ENCODE measurements around the gene FITM1. TPM values are rescaled to one million over a fixed set of nuclear protein-coding genes. Genes with fewer than 3 reads are reported as not detected.

Gene FITM1
- total RNA-seq, 2 donors from 2014 or later: 1.1 TPM; not detected in 1

GRCh38 chr14:24135834-24136683, 5.6 kb downstream of the FITM1 start, which contains the start of gene PSME1:
TSS of gene PSME1 (plus strand) at chr14:24136194. CDS start at chr14:24136263, 69 bp downstream.
- no peak within 1 kb of the TSS for H3K27ac ChIP-seq (ENCODE audit: low read depth, low read length)
- peak within 1 kb of the TSS; percentile 25 for H3K9ac ChIP-seq (ENCODE audit: extremely low read depth, low read length, poor library complexity, severe bottlenecking)
- peak; percentile 96 for DNase-seq
- H3K27me3 Mint-ChIP-seq (ENCODE audit: insufficient read depth): no peaks in the 10 kb centered on the region
- H3K27me3 ChIP-seq (ENCODE audit: control insufficient read depth, insufficient read depth, low read length, poor library complexity, severe bottlenecking): no peaks in the 10 kb centered on the region
- peak within 1 kb of the TSS; percentile 71 for H3K4me3 Mint-ChIP-seq
- peak within 1 kb of the TSS; percentile 82 for H3K4me3 ChIP-seq (ENCODE audit: low read length)
- H3K9me3 Mint-ChIP-seq: no peaks in the 10 kb centered on the region
- WGBS, 2 experiments (ENCODE audit: insufficient coverage in 1 of 2, insufficient read length in 1 of 2): 3 to 5% methylated on average over 13 to 75 of the region's 75 CpGs
- H3K27ac Mint-ChIP-seq: no peak within 1 kb of the TSS
- TF ChIP-seq, protein P1, sequence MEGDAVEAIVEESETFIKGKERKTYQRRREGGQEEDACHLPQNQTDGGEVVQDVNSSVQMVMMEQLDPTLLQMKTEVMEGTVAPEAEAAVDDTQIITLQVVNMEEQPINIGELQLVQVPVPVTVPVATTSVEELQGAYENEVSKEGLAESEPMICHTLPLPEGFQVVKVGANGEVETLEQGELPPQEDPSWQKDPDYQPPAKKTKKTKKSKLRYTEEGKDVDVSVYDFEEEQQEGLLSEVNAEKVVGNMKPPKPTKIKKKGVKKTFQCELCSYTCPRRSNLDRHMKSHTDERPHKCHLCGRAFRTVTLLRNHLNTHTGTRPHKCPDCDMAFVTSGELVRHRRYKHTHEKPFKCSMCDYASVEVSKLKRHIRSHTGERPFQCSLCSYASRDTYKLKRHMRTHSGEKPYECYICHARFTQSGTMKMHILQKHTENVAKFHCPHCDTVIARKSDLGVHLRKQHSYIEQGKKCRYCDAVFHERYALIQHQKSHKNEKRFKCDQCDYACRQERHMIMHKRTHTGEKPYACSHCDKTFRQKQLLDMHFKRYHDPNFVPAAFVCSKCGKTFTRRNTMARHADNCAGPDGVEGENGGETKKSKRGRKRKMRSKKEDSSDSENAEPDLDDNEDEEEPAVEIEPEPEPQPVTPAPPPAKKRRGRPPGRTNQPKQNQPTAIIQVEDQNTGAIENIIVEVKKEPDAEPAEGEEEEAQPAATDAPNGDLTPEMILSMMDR (conservative IDR thresholded peaks at IDR 0.05): no peak
- no peaks in the 10 kb centered on the region for H3K9me3 ChIP-seq (ENCODE audit: control insufficient read depth, low read length)
- H3K36me3 ChIP-seq (ENCODE audit: control insufficient read depth, insufficient read depth, low read length): peaks cover 23% of the 10 kb centered on the region
- H3K36me3 Mint-ChIP-seq (ENCODE audit: low read depth): peaks cover 20% of the 10 kb centered on the region
- H3K4me1 Mint-ChIP-seq: peaks cover 20% of the 10 kb centered on the region
- no peaks in the 10 kb centered on the region for H3K4me1 ChIP-seq (ENCODE audit: control insufficient read depth, insufficient read depth, low read length)

- H3K4me1 ChIP-seq (ENCODE audit: control insufficient read depth, insufficient read depth, low read length): no peaks in the 10 kb centered on the region
- H3K4me3 Mint-ChIP-seq: peak overlapping the region; percentile 71
- no peak overlapping the region for H3K9ac ChIP-seq (ENCODE audit: extremely low read depth, low read length, poor library complexity, severe bottlenecking)
- peaks cover 23% of the 10 kb centered on the region for H3K36me3 ChIP-seq (ENCODE audit: control insufficient read depth, insufficient read depth, low read length)
- no peak overlapping the region for H3K27ac ChIP-seq (ENCODE audit: low read depth, low read length)
- no peak for DNase-seq
- no peaks in the 10 kb centered on the region for H3K9me3 ChIP-seq (ENCODE audit: control insufficient read depth, low read length)
- H3K9me3 Mint-ChIP-seq: no peaks in the 10 kb centered on the region
- 57 to 72% methylated on average over 10 to 12 of the region's 13 CpGs for WGBS, 2 experiments (ENCODE audit: insufficient coverage in 1 of 2, insufficient read length in 1 of 2)
- no peak overlapping the region for H3K27ac Mint-ChIP-seq
- TF ChIP-seq, protein P1 (conservative IDR thresholded peaks at IDR 0.05): no peak
- peaks cover 20% of the 10 kb centered on the region for H3K36me3 Mint-ChIP-seq (ENCODE audit: low read depth)
- H3K27me3 ChIP-seq (ENCODE audit: control insufficient read depth, insufficient read depth, low read length, poor library complexity, severe bottlenecking): no peaks in the 10 kb centered on the region
- H3K4me3 ChIP-seq (ENCODE audit: low read length): peak overlapping the region; percentile 79
- peaks cover 20% of the 10 kb centered on the region for H3K4me1 Mint-ChIP-seq
- H3K27me3 Mint-ChIP-seq (ENCODE audit: insufficient read depth): no peaks in the 10 kb centered on the region
Measured at GRCh38 chr14:24136684-24137528, 6.4 kb downstream of the FITM1 start.

DNA sequence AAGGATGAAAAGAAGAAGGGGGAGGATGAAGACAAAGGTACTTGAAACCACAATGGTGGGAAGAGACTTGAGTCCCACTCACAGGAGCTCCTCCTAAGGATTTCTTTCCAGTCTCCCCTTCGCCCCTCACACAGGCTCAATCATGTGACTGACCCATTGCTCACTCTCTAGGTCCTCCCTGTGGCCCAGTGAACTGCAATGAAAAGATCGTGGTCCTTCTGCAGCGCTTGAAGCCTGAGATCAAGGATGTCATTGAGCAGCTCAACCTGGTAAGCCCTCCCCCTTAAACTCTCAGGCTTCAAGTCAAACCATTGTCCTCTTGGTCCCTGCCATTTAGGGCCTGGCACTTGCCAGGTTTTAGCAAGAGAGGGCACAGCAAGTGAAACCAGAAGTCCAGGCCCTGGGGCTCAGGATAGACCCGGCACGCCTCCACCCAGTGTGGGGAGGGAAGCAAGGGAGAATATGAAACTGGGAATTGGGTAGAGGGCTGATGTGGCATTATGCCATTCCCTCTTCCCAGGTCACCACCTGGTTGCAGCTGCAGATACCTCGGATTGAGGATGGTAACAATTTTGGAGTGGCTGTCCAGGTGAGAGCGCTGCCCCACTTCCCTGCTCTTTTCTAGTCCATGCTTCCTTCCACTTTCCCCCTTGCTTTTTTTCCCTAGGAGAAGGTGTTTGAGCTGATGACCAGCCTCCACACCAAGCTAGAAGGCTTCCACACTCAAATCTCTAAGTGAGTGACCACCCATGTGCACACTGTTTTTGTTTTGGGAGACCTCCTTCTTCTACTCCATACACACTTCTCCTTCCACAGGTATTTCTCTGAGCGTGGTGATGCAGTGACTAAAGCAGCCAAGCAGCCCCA, 7.3 kb downstream of the FITM1 start:
- DNase-seq: no peak
- peaks cover 20% of the 10 kb centered on the region for H3K4me1 Mint-ChIP-seq
- Histone ChIP-seq H3K9ac (ENCODE audit: extremely low read depth, low read length, poor library complexity, severe bottlenecking) (no peak overlapping the region), H3K4me1 (ENCODE audit: control insufficient read depth, insufficient read depth, low read length) (no peaks in the 10 kb centered on the region), H3K36me3 (ENCODE audit: control insufficient read depth, insufficient read depth, low read length) (peaks cover 23% of the 10 kb centered on the region), H3K27ac (ENCODE audit: low read depth, low read length) (no peak overlapping the region), H3K9me3 (ENCODE audit: control insufficient read depth, low read length) (no peaks in the 10 kb centered on the region), H3K27me3 (ENCODE audit: control insufficient read depth, insufficient read depth, low read length, poor library complexity, severe bottlenecking) (no peaks in the 10 kb centered on the region), H3K4me3 (ENCODE audit: low read length) (peak overlapping the region; percentile 79)
- no peak overlapping the region for H3K27ac Mint-ChIP-seq
- 95 to 98% methylated on average over 5 to 8 of the region's 8 CpGs for WGBS, 2 experiments (ENCODE audit: insufficient coverage in 1 of 2, insufficient read length in 1 of 2)
- TF ChIP-seq, protein P1 (conservative IDR thresholded peaks at IDR 0.05): no peak
- peak overlapping the region; percentile 71 for H3K4me3 Mint-ChIP-seq
- peaks cover 20% of the 10 kb centered on the region for H3K36me3 Mint-ChIP-seq (ENCODE audit: low read depth)
- no peaks in the 10 kb centered on the region for H3K27me3 Mint-ChIP-seq (ENCODE audit: insufficient read depth)
- H3K9me3 Mint-ChIP-seq: no peaks in the 10 kb centered on the region
